Liver (tissue), 3 donors: ENCODE measurements around the gene ZNF718.

ENCODE experiments used
- CTCF ChIP-seq: fragments of 150-350 bp; IDR thresholded peaks from 2 replicates; pipeline ENCODE4 v1.5.1; 2017; ENCODE audit warnings: improper control_type of control experiment, low read depth, low read length; ENCODE audit not compliant: missing input control
- EGR1 ChIP-seq, 2 donors: IDR thresholded peaks; 2 replicates each; pipeline ENCODE4 v1.6.1; 2016 to 2018; ENCODE audit warnings: antibody characterized with exemption in 2 of 2, low read depth in 2 of 2
- HNF4G ChIP-seq: IDR thresholded peaks from 2 replicates; pipeline ENCODE4 v1.6.1; 2016; ENCODE audit warnings: antibody characterized with exemption
- JUND ChIP-seq, 2 donors: IDR thresholded peaks; 2 replicates each; pipeline ENCODE4 v1.6.1; 2016; ENCODE audit warnings: antibody characterized with exemption in 2 of 2
- MAX ChIP-seq: IDR thresholded peaks from 2 replicates; pipeline ENCODE4 v1.6.1; 2016; ENCODE audit warnings: antibody characterized with exemption
- NR2F2 ChIP-seq: IDR thresholded peaks from 2 replicates; pipeline ENCODE4 v1.6.1; 2016; ENCODE audit warnings: antibody characterized with exemption
- RAD21 ChIP-seq, 2 donors: IDR thresholded peaks; 2 replicates each; pipeline ENCODE4 v1.6.1; 2016; ENCODE audit warnings: antibody characterized with exemption in 2 of 2, mild to moderate bottlenecking in 2 of 2
- SP1 ChIP-seq: IDR thresholded peaks from 2 replicates; pipeline ENCODE4 v1.6.1; 2018; ENCODE audit warnings: antibody characterized with exemption, mild to moderate bottlenecking
- TAF1 ChIP-seq: conservative IDR thresholded peaks from 2 replicates; pipeline ENCODE4 v1.6.1; 2016; ENCODE audit warnings: antibody characterized with exemption, mild to moderate bottlenecking
- YY1 ChIP-seq: IDR thresholded peaks from 2 replicates; pipeline ENCODE4 v1.6.1; 2016; ENCODE audit warnings: antibody characterized with exemption, mild to moderate bottlenecking
- ZBTB33 ChIP-seq: IDR thresholded peaks from 2 replicates; pipeline ENCODE4 v1.6.1; 2016; ENCODE audit warnings: antibody characterized with exemption
- donor health status: healthy.
- donor health status: healthy.

- TF ChIP-seq CTCF = no peak
- no peak for TF ChIP-seq ZBTB33
- TF ChIP-seq RAD21 (IDR thresholded peaks at IDR 0.05) = no peak
- TF ChIP-seq TAF1 = no peak
- TF ChIP-seq EGR1 (IDR thresholded peaks at IDR 0.05; ENCODE audit: low read depth in 2 of 2) = no peak
- TF ChIP-seq YY1 = no peak
- TF ChIP-seq SP1 = no peak
- TF ChIP-seq JUND (IDR thresholded peaks at IDR 0.05) = no peak
- TF ChIP-seq MAX = no peak
- no peak for TF ChIP-seq NR2F2
- TF ChIP-seq HNF4G = no peak
These were observed 80.9 kb downstream of the ZNF718 start for GRCh38 chr4:205097-205756.
